GM13977 (cell line): ENCODE measurements around the gene TNP1.

Experiments
- DNase-seq: peaks from one replicate; pipeline ENCODE4 v3.0.0; 2012; ENCODE audit warnings: low spot score
- in situ Hi-C: fragments of 300-500 bp; cut with MboI; formaldehyde crosslinking; loops from one replicate; pipeline ENCODE4 v1.12.0; 2022; ENCODE audit warnings: low sequenced_read_pairs, low pct_unique_long_range_greater_than_20kb, mixed read lengths, inconsistent platforms; ENCODE audit not compliant: unreplicated experiment
- TF ChIP-seq, protein P1 (sequence below): IDR thresholded peaks from 2 replicates; pipeline ENCODE4 v1.5.1; 2012; ENCODE audit warnings: mild to moderate bottlenecking, control low read depth; ENCODE audit not compliant: insufficient read depth; ENCODE audit errors: extremely low read depth, missing control alignments

TNP1 gene

DNA sequence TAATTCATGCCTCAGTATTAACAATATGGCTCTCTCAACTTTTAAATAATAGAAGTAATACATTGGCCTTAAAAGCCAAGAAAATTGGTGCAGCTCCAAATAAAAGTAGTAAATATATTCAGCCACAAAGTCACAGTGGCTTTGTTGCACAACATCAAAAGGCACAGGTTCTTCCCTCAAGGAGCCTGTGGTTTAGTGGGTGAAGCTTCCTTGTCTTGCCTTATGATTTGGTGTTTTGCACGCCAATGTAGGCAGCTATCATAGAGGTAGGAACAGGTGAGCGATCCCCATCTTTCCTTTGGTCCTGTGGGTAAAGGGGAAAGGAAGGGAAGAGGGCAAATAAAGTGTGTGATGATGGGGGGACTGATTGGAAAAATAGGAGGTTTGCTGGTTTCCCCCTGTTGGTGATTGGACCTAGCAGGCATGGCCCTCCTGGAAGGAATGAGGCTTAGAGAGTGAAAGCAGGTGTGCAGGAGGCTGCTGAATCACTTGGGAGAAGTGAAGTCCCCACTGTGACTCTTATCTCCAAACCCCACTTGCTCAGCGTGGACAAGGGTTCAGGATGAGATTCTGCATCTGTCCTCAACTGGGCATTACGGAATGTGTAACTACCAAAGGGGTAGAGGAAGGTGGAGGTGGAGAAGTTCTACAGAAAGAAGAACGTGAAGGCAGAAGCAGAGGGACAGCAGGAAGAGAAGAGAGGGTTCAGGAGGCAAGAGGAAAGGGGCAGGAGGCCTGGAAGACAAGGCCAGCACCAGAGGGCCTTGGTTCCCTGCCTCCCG is 20.1 kb upstream of the TNP1 start:
- TF ChIP-seq, protein P1, sequence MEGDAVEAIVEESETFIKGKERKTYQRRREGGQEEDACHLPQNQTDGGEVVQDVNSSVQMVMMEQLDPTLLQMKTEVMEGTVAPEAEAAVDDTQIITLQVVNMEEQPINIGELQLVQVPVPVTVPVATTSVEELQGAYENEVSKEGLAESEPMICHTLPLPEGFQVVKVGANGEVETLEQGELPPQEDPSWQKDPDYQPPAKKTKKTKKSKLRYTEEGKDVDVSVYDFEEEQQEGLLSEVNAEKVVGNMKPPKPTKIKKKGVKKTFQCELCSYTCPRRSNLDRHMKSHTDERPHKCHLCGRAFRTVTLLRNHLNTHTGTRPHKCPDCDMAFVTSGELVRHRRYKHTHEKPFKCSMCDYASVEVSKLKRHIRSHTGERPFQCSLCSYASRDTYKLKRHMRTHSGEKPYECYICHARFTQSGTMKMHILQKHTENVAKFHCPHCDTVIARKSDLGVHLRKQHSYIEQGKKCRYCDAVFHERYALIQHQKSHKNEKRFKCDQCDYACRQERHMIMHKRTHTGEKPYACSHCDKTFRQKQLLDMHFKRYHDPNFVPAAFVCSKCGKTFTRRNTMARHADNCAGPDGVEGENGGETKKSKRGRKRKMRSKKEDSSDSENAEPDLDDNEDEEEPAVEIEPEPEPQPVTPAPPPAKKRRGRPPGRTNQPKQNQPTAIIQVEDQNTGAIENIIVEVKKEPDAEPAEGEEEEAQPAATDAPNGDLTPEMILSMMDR, result no peak
- no peak for DNase-seq
- in situ Hi-C loops, result no loop called here

GRCh38 chr2:216878072-216878471 is 18.2 kb upstream of the TNP1 start:
- no peak for DNase-seq
- in situ Hi-C loops, result no loop called here

DNA sequence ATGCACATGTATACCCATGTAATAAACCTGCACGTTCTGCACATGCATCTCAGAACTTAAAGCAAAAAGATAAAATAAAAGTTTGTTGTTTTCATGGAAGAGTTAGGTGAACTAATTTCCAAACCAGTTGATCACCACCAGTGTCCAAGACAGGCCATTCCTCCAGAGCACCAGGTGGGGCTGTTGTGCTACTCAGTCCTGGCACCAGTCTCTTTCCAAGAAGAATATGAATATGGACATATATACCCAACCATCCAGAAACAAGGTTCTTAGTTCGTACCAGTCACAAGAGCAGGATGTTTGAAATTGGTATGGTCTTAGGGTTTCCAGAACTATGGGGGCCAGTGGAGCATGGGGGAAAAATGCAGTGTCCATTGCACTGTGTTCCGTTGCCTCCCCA is 17.2 kb upstream of the TNP1 start:
- TF ChIP-seq, protein P1, result no peak
- no peak for DNase-seq
- in situ Hi-C loops, result no loop called here

More at GRCh38 chr2:216878072-216878471, 18.2 kb upstream of the TNP1 start:
- TF ChIP-seq, protein P1, result no peak

GRCh38 chr2:216875862-216876261 is 16.0 kb upstream of the TNP1 start:
- TF ChIP-seq, protein P1, result no peak
- DNase-seq, result no peak
- in situ Hi-C loops, result no loop called here

DNA sequence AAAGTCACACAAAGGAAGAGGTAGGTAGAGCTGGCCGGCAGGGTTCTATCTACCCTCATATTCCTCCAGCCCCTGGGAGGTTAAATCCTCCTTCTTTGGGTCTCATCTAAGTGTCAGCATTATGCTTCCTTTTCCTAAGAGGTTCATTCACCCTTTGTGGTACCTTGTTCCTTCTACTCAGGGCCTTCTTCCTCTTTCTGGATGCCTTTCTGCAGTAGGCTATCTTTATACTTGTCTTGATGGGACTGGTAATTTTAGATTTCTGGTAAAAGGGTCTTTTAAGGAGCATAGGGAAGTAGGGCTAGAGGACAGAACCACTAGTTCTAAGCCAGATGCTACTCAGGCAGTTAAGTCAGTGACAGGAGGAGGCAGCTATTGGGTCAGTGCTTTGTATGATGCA is 13.7 kb upstream of the TNP1 start:
- TF ChIP-seq, protein P1, result no peak
- no peak for DNase-seq
- in situ Hi-C loops, result no loop called here

DNA sequence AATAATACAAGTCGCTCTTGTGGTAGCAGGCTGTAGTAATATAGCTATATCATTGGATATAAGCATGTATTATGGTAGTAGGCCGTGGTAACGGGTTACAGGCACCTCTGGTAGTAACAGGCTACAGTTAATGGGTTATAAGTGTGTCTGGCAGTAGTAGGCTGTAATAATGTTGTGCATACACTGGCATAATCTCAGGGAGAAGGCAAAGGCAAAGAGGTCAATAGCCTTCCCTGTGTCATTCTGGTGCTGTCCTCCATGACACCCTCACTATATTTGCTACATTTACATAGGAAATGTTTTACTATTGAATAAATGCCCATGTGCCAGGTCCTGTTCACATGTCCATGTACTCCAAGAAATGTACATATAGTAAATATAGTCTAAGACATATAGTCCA is 12.8 kb upstream of the TNP1 start:
- in situ Hi-C loops, result no loop called here
- TF ChIP-seq, protein P1, result no peak
- no peak for DNase-seq
